Activated T-helper 2 cell treated with anti-CD3 and anti-CD28 coated beads, Interferon-gamma antibody, Interleukin-2, Interleukin-4, amounts not matched to agents 10 μg/mL and 5 μg/mL and 100 μg/mL, durations not matched to agents 14 hours and 24 hours and 36 hours (primary cell): ENCODE results near the gene GLIS1. TPM values are rescaled to one million over a fixed set of nuclear protein-coding genes. Genes with fewer than 3 reads are reported as not detected.

Experiments used
- DNase-seq: peaks from one replicate; pipeline ENCODE4 v3.0.0; 2021; ENCODE audit warnings: low spot score
- H3K27ac Mint-ChIP-seq: one replicate; pipeline ENCODE4 v1.8.0; 2021; ENCODE audit warnings: mixed read lengths
- H3K27me3 Mint-ChIP-seq: one replicate; pipeline ENCODE4 v1.8.0; 2021; ENCODE audit warnings: low read depth, mixed read lengths
- H3K36me3 Mint-ChIP-seq: one replicate; pipeline ENCODE4 v1.8.0; 2021; ENCODE audit warnings: low read depth, mixed read lengths
- H3K4me1 Mint-ChIP-seq: one replicate; pipeline ENCODE4 v1.8.0; 2021; ENCODE audit warnings: low read depth, mixed read lengths
- H3K4me3 Mint-ChIP-seq: one replicate; pipeline ENCODE4 v1.8.0; 2021; ENCODE audit warnings: low read depth, mild to moderate bottlenecking, moderate library complexity, mixed read lengths
- H3K9me3 Mint-ChIP-seq: one replicate; pipeline ENCODE4 v1.8.0; 2021; ENCODE audit warnings: mixed read lengths
- intact Hi-C: fragments of 100-400 bp; cut with micrococcal nuclease; formaldehyde crosslinking; loops from one replicate; pipeline ENCODE4 v1.15.1; 2023
- total RNA-seq: library from RNA; stranded (reverse); gene quantifications from 2 replicates; pipeline ENCODE4 v1.2.3, GENCODE V29; 2022

Gene GLIS1
- total RNA-seq, 1 donor from 2014 or later: not detected

- no peaks in the 10 kb centered on the region for H3K4me1 Mint-ChIP-seq
- DNase-seq: no peak
- no peak overlapping the region for H3K4me3 Mint-ChIP-seq
- no peaks in the 10 kb centered on the region for H3K27me3 Mint-ChIP-seq
- no peaks in the 10 kb centered on the region for H3K9me3 Mint-ChIP-seq
- no peak overlapping the region for H3K27ac Mint-ChIP-seq
- no peaks in the 10 kb centered on the region for H3K36me3 Mint-ChIP-seq
- intact Hi-C loops: no loop called here
Observed at GRCh38 chr1:53539711-53540603, 199.0 kb downstream of the GLIS1 start.

GRCh38 chr1:53539226-53539625, 199.7 kb downstream of the GLIS1 start:
- DNase-seq: no peak
- H3K4me1 Mint-ChIP-seq: no peaks in the 10 kb centered on the region
- no peaks in the 10 kb centered on the region for H3K9me3 Mint-ChIP-seq
- H3K27me3 Mint-ChIP-seq: no peaks in the 10 kb centered on the region
- no peak overlapping the region for H3K27ac Mint-ChIP-seq
- H3K36me3 Mint-ChIP-seq: no peaks in the 10 kb centered on the region
- intact Hi-C loops: no loop called here
- H3K4me3 Mint-ChIP-seq: no peak overlapping the region

- H3K27ac Mint-ChIP-seq: no peak overlapping the region
- no peaks in the 10 kb centered on the region for H3K27me3 Mint-ChIP-seq
- H3K4me3 Mint-ChIP-seq: no peak overlapping the region
- intact Hi-C loops: no loop called here
- H3K4me1 Mint-ChIP-seq: no peaks in the 10 kb centered on the region
- no peaks in the 10 kb centered on the region for H3K9me3 Mint-ChIP-seq
- H3K36me3 Mint-ChIP-seq: no peaks in the 10 kb centered on the region
- no peak for DNase-seq
Observed at GRCh38 chr1:53536606-53537005, 202.4 kb downstream of the GLIS1 start.

- H3K9me3 Mint-ChIP-seq: no peaks in the 10 kb centered on the region
- H3K4me1 Mint-ChIP-seq: no peaks in the 10 kb centered on the region
- no peak overlapping the region for H3K4me3 Mint-ChIP-seq
- H3K27me3 Mint-ChIP-seq: no peaks in the 10 kb centered on the region
- H3K27ac Mint-ChIP-seq: no peak overlapping the region
- H3K36me3 Mint-ChIP-seq: no peaks in the 10 kb centered on the region
- intact Hi-C loops: no loop called here
- DNase-seq: no peak
Observed at GRCh38 chr1:53535846-53536245, 203.1 kb downstream of the GLIS1 start.

GRCh38 chr1:53535226-53535625, 203.7 kb downstream of the GLIS1 start:
- Mint-ChIP-seq H3K27ac (no peak overlapping the region), H3K4me1 (no peaks in the 10 kb centered on the region), H3K4me3 (no peak overlapping the region), H3K9me3 (no peaks in the 10 kb centered on the region), H3K36me3 (no peaks in the 10 kb centered on the region), H3K27me3 (no peaks in the 10 kb centered on the region)
- no peak for DNase-seq
- intact Hi-C loops: no loop called here

GRCh38 chr1:53532912-53533311, 206.1 kb downstream of the GLIS1 start:
- no peaks in the 10 kb centered on the region for H3K27me3 Mint-ChIP-seq
- H3K36me3 Mint-ChIP-seq: no peaks in the 10 kb centered on the region
- no peak for DNase-seq
- no peaks in the 10 kb centered on the region for H3K4me1 Mint-ChIP-seq
- no peak overlapping the region for H3K27ac Mint-ChIP-seq
- intact Hi-C loops: no loop called here
- no peaks in the 10 kb centered on the region for H3K9me3 Mint-ChIP-seq
- H3K4me3 Mint-ChIP-seq: no peak overlapping the region

- H3K9me3 Mint-ChIP-seq: no peaks in the 10 kb centered on the region
- H3K4me3 Mint-ChIP-seq: no peak overlapping the region
- H3K27me3 Mint-ChIP-seq: no peaks in the 10 kb centered on the region
- intact Hi-C loops: no loop called here
- H3K4me1 Mint-ChIP-seq: no peaks in the 10 kb centered on the region
- H3K27ac Mint-ChIP-seq: no peak overlapping the region
- DNase-seq: no peak
- no peaks in the 10 kb centered on the region for H3K36me3 Mint-ChIP-seq
Observed at GRCh38 chr1:53532377-53532776, 206.6 kb downstream of the GLIS1 start.

GRCh38 chr1:53530550-53530949, 208.4 kb downstream of the GLIS1 start:
- Mint-ChIP-seq H3K9me3 (no peaks in the 10 kb centered on the region), H3K27me3 (no peaks in the 10 kb centered on the region), H3K27ac (no peak overlapping the region), H3K4me3 (no peak overlapping the region), H3K4me1 (no peaks in the 10 kb centered on the region), H3K36me3 (no peaks in the 10 kb centered on the region)
- intact Hi-C loops: no loop called here
- DNase-seq: no peak

- Mint-ChIP-seq H3K4me1 (no peaks in the 10 kb centered on the region), H3K4me3 (no peak overlapping the region)
Observed at GRCh38 chr1:53529555-53529954, 209.4 kb downstream of the GLIS1 start.

GRCh38 chr1:53527368-53527767, 211.6 kb downstream of the GLIS1 start:
- Mint-ChIP-seq H3K27me3 (no peaks in the 10 kb centered on the region), H3K4me3 (no peak overlapping the region), H3K9me3 (no peaks in the 10 kb centered on the region), H3K36me3 (no peaks in the 10 kb centered on the region), H3K27ac (no peak overlapping the region), H3K4me1 (no peaks in the 10 kb centered on the region)
- DNase-seq: no peak
- intact Hi-C loops: no loop called here

More at GRCh38 chr1:53529555-53529954, 209.4 kb downstream of the GLIS1 start:
- intact Hi-C loops: no loop called here
- no peaks in the 10 kb centered on the region for H3K36me3 Mint-ChIP-seq
- DNase-seq: no peak
- H3K9me3 Mint-ChIP-seq: no peaks in the 10 kb centered on the region
- no peak overlapping the region for H3K27ac Mint-ChIP-seq
- no peaks in the 10 kb centered on the region for H3K27me3 Mint-ChIP-seq

- no peaks in the 10 kb centered on the region for H3K27me3 Mint-ChIP-seq
- no peaks in the 10 kb centered on the region for H3K9me3 Mint-ChIP-seq
- DNase-seq: no peak
- intact Hi-C loops: no loop called here
- H3K27ac Mint-ChIP-seq: no peak overlapping the region
- H3K4me1 Mint-ChIP-seq: no peaks in the 10 kb centered on the region
- no peaks in the 10 kb centered on the region for H3K36me3 Mint-ChIP-seq
- H3K4me3 Mint-ChIP-seq: no peak overlapping the region
Observed at GRCh38 chr1:53526451-53527101, 212.4 kb downstream of the GLIS1 start.

GRCh38 chr1:53525595-53525994, 213.4 kb downstream of the GLIS1 start:
- Mint-ChIP-seq H3K9me3 (no peaks in the 10 kb centered on the region), H3K27me3 (no peaks in the 10 kb centered on the region), H3K4me3 (no peak overlapping the region), H3K27ac (no peak overlapping the region), H3K36me3 (no peaks in the 10 kb centered on the region), H3K4me1 (no peaks in the 10 kb centered on the region)
- intact Hi-C loops: no loop called here
- no peak for DNase-seq
